Lower leg skin (tissue), 3 donors: ENCODE measurements around the gene RNASE7.

Experiments
- CTCF ChIP-seq, 3 donors: fragments of 450-650 bp; IDR thresholded peaks; one replicate each; pipeline ENCODE4 v1.5.1; 2016; ENCODE audit warnings: antibody characterized with exemption in 3 of 3, mild to moderate bottlenecking in 3 of 3, moderate library complexity in 2 of 3
- POLR2A ChIP-seq, 2 donors: fragments of 450-650 bp; IDR thresholded peaks; one replicate each; pipeline ENCODE4 v1.6.1; 2016 to 2017; ENCODE audit warnings: antibody characterized with exemption in 2 of 2, mild to moderate bottlenecking in 1 of 2, moderate library complexity in 1 of 2

GRCh38 chr14:21089877-21090193 is 47.7 kb downstream of the RNASE7 start:
- TF ChIP-seq CTCF (IDR thresholded peaks at IDR 0.05) (no peak), POLR2A (IDR thresholded peaks at IDR 0.05) (no peak)
